ENCODE data around the gene ATP2A2.
A peak's percentile ranks its signal among the peaks of the same experiment; 100 is the strongest.

Gene ATP2A2

GRCh38 chr12:110282956-110283817, 2.1 kb downstream of the ATP2A2 start:
- H3K4me3 ChIP-seq (ENCODE audit: low read length): peak overlapping the region; percentile 68
- no peak for DNase-seq (ENCODE audit: low read depth)
- no peak for TF ChIP-seq CTCF (conservative IDR thresholded peaks at IDR 0.05; ENCODE audit: low read depth, low read length)

- no peak for TF ChIP-seq CTCF (conservative IDR thresholded peaks at IDR 0.05; ENCODE audit: low read depth, low read length)
- peak overlapping the region; percentile 68 for H3K4me3 ChIP-seq (ENCODE audit: low read length)
- DNase-seq (ENCODE audit: low read depth): no peak
These were observed 3.5 kb downstream of the ATP2A2 start for GRCh38 chr12:110284597-110284996.

GRCh38 chr12:110286623-110287022, 5.6 kb downstream of the ATP2A2 start:
- H3K4me3 ChIP-seq (ENCODE audit: low read length): no peak overlapping the region
- no peak for DNase-seq (ENCODE audit: low read depth)
- TF ChIP-seq CTCF (conservative IDR thresholded peaks at IDR 0.05; ENCODE audit: low read depth, low read length): no peak

- TF ChIP-seq CTCF (conservative IDR thresholded peaks at IDR 0.05; ENCODE audit: low read depth, low read length): no peak
- H3K4me3 ChIP-seq (ENCODE audit: low read length): no peak overlapping the region
- no peak for DNase-seq (ENCODE audit: low read depth)
These were observed 6.9 kb downstream of the ATP2A2 start for GRCh38 chr12:110287986-110288385.

- no peak for TF ChIP-seq CTCF (conservative IDR thresholded peaks at IDR 0.05; ENCODE audit: low read depth, low read length)
- no peak for DNase-seq (ENCODE audit: low read depth)
- no peak overlapping the region for H3K4me3 ChIP-seq (ENCODE audit: low read length)
These were observed 8.1 kb downstream of the ATP2A2 start for GRCh38 chr12:110289044-110289710.

GRCh38 chr12:110289711-110290078, 8.6 kb downstream of the ATP2A2 start:
- no peak for DNase-seq (ENCODE audit: low read depth)
- no peak for TF ChIP-seq CTCF (conservative IDR thresholded peaks at IDR 0.05; ENCODE audit: low read depth, low read length)
- no peak overlapping the region for H3K4me3 ChIP-seq (ENCODE audit: low read length)
